Body of pancreas (tissue), 4 donors: ENCODE measurements around the gene KRT84. TPM values are rescaled to one million over a fixed set of nuclear protein-coding genes. Genes with fewer than 3 reads are reported as not detected.

ENCODE experiments used
- ATAC-seq: fragments of 150-250 bp; one replicate; pipeline ENCODE4 v1.9.1; 2016
- DNase-seq, 4 donors: peaks; one replicate each; pipeline ENCODE4 v3.0.0-alpha.2; 2019
- H3K27ac ChIP-seq, 4 donors: fragments of 200-600 bp; sonication (generic); 1 replicate in 3 of 4; 2 replicates in 1 of 4; pipeline versions ENCODE4 v1.5.1 to v1.6.1; 2016 to 2019; ENCODE audit warnings: mild to moderate bottlenecking in 1 of 4, mixed read lengths in 1 of 4, moderate library complexity in 1 of 4
- H3K27me3 ChIP-seq, 2 donors: fragments of 200-600 bp; sonication (generic); one replicate each; pipeline ENCODE4 v1.6.0; 2016; ENCODE audit warnings: mild to moderate bottlenecking in 1 of 2
- H3K36me3 ChIP-seq, 2 donors: fragments of 200-600 bp; sonication (generic); replicated peaks in 1 of 2; 2 replicates each; pipeline ENCODE4 v1.5.1; 2016; ENCODE audit warnings: low read depth in 2 of 2; ENCODE audit not compliant: insufficient read depth in 1 of 2
- H3K4me1 ChIP-seq: fragments of 200-600 bp; sonication (generic); one replicate; pipeline ENCODE4 v1.6.0; 2016
- H3K4me3 ChIP-seq, 2 donors: fragments of 200-600 bp; sonication (generic); 1 replicate in 1 of 2; 2 replicates in 1 of 2; pipeline ENCODE4 v1.5.1; 2016 to 2019
- H3K9me3 ChIP-seq, 3 donors: fragments of 200-600 bp; sonication (generic); 1 replicate in 2 of 3; 2 replicates in 1 of 3; pipeline ENCODE4 v1.5.1; 2016
- POLR2A ChIP-seq, 3 donors: fragments of 450-650 bp; IDR thresholded peaks; one replicate each; pipeline ENCODE4 v1.6.1; 2016; ENCODE audit warnings: antibody characterized with exemption in 3 of 3, mild to moderate bottlenecking in 2 of 3
- WGBS, 2 donors: methylation state at CpG; one replicate each; pipeline ENCODE4 v1.1.5; 2017; 5-methylcytosine and 5-hydroxymethylcytosine counted together
- intact Hi-C: fragments of 100-400 bp; cut with DNase I; formaldehyde crosslinking; loops from one replicate; pipeline ENCODE4 v1.15.1; 2023
- total RNA-seq, 2 donors: library from RNA; depleted of rRNA; stranded (reverse); fragments of >200 nt; gene quantifications; one replicate each; pipeline ENCODE4 v1.1.0, GENCODE V29; 2016
- TF ChIP-seq, protein P1 (sequence below), 7 experiments: fragments of 450-650 bp in 4 of 7; fragments of 200-600 bp in 3 of 7; sonication (generic) in 3 of 7; IDR thresholded peaks; one replicate each; pipeline ENCODE4 v1.5.1; 2016 to 2019; ENCODE audit warnings: antibody characterized with exemption in 7 of 7

The KRT84 gene
- total RNA-seq, 2 donors from 2014 or later = not detected

DNA sequence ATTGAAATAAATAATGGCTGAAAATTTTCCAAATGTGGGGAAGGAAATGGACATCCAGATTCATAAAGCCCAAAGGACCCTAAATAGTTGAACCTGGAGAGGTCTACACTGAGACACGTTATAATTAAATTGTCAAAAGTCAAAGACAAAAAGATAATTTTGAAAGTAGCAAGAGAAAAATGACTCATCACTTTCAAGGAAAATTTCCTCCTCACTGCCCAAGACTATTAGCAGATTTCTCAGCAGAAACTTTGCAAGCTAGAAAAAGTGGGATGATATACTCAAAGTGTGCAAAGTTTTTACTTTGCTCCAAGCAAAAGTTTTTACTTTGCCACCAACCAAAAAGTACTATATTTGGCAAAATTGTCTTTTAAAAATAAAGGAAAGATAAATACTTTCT is 48.4 kb downstream of the KRT84 start:
- peaks cover 4% of the 10 kb centered on the region for H3K4me1 ChIP-seq
- TF ChIP-seq, protein P1, sequence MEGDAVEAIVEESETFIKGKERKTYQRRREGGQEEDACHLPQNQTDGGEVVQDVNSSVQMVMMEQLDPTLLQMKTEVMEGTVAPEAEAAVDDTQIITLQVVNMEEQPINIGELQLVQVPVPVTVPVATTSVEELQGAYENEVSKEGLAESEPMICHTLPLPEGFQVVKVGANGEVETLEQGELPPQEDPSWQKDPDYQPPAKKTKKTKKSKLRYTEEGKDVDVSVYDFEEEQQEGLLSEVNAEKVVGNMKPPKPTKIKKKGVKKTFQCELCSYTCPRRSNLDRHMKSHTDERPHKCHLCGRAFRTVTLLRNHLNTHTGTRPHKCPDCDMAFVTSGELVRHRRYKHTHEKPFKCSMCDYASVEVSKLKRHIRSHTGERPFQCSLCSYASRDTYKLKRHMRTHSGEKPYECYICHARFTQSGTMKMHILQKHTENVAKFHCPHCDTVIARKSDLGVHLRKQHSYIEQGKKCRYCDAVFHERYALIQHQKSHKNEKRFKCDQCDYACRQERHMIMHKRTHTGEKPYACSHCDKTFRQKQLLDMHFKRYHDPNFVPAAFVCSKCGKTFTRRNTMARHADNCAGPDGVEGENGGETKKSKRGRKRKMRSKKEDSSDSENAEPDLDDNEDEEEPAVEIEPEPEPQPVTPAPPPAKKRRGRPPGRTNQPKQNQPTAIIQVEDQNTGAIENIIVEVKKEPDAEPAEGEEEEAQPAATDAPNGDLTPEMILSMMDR (IDR thresholded peaks at IDR 0.05) = no peak
- TF ChIP-seq POLR2A (IDR thresholded peaks at IDR 0.05) = no peak
- no peak overlapping the region for H3K27ac ChIP-seq
- H3K4me3 ChIP-seq = no peak overlapping the region
- H3K27me3 ChIP-seq = no peaks in the 10 kb centered on the region
- intact Hi-C loops = no loop called here
- no peaks in the 10 kb centered on the region for H3K9me3 ChIP-seq
- 73 to 80% methylated on average over 1 of the region's 1 CpG for WGBS, 2 donors
- DNase-seq = no peak
- ATAC-seq = no peak
- no peaks in the 10 kb centered on the region for H3K36me3 ChIP-seq

DNA sequence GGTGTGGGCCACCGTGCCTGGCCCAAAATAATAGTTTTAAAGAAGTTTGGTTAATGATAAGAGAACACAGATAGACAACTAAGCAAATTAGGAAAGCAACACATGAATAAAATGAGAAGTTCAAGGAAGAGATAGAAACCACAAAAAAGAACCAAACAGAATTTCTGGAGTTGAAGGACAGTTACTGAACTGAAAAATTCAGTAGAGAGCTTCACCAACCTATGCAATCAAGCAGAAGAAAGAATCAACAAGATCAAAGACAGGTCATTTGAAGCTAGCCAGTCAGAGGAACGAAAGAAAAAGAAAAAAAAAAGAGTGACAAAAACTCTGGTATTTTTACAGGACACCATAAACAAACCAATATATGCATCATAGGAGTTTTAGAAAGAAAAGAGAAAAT is 48.8 kb downstream of the KRT84 start:
- Histone ChIP-seq H3K27me3 (no peaks in the 10 kb centered on the region), H3K27ac (no peak overlapping the region), H3K4me3 (no peak overlapping the region), H3K9me3 (no peaks in the 10 kb centered on the region), H3K36me3 (no peaks in the 10 kb centered on the region), H3K4me1 (peaks cover 4% of the 10 kb centered on the region)
- WGBS, 2 donors = 56 to 63% methylated on average over 2 of the region's 2 CpGs
- no peak for DNase-seq
- TF ChIP-seq, protein P1 (IDR thresholded peaks at IDR 0.05) = no peak
- TF ChIP-seq POLR2A (IDR thresholded peaks at IDR 0.05) = no peak
- ATAC-seq = no peak
- intact Hi-C loops = no loop called here

DNA sequence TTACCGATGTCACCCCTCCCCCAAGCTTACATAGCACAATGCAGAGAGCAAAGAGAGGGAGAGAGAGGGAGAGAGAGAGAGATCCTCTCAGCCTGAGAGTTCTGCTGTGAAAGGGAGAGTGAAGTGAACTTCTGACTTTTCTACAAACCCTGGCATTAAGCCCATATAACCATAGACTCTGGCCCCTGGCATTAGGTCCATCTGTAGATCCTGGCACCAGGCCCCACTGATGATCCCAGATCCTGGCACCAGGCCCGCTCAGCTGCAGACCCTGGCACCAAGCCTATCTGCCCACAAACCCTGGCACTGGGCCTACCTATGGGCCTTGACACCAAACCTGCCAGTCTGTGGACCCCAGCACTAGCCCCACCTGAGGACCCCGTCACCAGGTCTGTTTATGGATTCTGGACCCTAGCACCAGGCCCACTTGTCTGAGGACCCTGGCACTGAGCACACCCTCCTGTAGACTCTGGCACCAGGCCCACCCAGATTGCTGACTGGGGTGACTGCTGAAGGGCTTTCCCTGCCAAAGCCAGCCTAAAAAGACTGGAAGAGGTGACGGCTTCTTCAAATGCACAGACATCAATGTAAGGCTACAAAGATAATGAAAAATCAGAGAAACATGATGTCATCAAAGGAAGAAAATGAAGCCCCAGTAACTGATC is 49.7 kb downstream of the KRT84 start:
- intact Hi-C loops = no loop called here
- 42 to 61% methylated on average over 4 of the region's 4 CpGs for WGBS, 2 donors
- Histone ChIP-seq H3K9me3 (no peaks in the 10 kb centered on the region), H3K4me1 (peaks cover 4% of the 10 kb centered on the region), H3K27ac (no peak overlapping the region), H3K4me3 (no peak overlapping the region), H3K27me3 (no peaks in the 10 kb centered on the region), H3K36me3 (no peaks in the 10 kb centered on the region)
- ATAC-seq (peak; percentile 47), DNase-seq (peak; percentile 14 to 72 (median 56))
- TF ChIP-seq, protein P1 (IDR thresholded peaks at IDR 0.05) = no peak
- no peak for TF ChIP-seq POLR2A (IDR thresholded peaks at IDR 0.05)

DNA sequence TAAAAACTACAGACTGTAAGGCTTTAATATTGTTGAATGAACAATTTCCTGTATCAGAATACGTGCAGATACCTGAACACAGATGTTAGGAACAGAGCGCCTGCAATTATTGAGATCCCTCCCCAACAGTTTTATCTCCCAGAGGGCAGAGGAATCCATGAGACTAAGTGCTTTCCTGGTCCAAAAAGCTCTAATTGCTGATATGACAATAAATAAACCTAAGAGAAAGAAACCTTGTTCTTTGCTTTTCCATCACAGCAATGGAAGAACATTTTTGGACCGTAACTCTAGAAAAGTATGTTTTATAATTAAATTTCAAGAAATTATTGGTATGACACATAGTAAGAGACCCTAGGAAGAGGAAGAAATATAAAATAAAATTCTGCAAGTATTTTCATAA is 51.3 kb downstream of the KRT84 start:
- H3K4me3 ChIP-seq = no peak overlapping the region
- intact Hi-C loops = no loop called here
- H3K27me3 ChIP-seq = no peaks in the 10 kb centered on the region
- peaks cover 4% of the 10 kb centered on the region for H3K4me1 ChIP-seq
- WGBS, 2 donors = 93 to 95% methylated on average over 3 of the region's 3 CpGs
- H3K9me3 ChIP-seq = no peaks in the 10 kb centered on the region
- DNase-seq = no peak
- no peak overlapping the region for H3K27ac ChIP-seq
- H3K36me3 ChIP-seq = no peaks in the 10 kb centered on the region
- ATAC-seq = no peak
- TF ChIP-seq, protein P1 (IDR thresholded peaks at IDR 0.05) = no peak
- TF ChIP-seq POLR2A (IDR thresholded peaks at IDR 0.05) = no peak

DNA sequence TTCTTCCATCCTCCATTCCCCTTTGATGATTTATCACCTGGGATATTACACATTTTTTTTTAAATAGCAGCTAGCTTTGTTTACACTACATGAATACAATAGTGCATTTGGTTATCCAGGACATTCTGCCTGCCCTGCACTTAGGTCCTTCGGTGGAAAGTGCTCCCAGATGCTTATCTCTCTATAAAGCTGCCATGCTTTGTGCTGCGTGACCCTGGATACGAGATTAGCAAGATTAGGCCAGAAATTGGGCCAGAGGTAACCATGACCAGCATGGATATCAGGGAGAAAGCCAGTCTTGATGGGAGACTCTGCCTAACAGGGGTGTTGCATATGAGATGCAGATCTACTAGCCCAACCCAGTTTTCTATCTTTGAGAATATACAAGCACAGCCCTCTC is 52.1 kb downstream of the KRT84 start:
- 52 to 56% methylated on average over 3 of the region's 3 CpGs for WGBS, 2 donors
- Histone ChIP-seq H3K4me1 (peaks cover 4% of the 10 kb centered on the region), H3K27ac (no peak overlapping the region), H3K36me3 (no peaks in the 10 kb centered on the region), H3K27me3 (no peaks in the 10 kb centered on the region), H3K9me3 (no peaks in the 10 kb centered on the region), H3K4me3 (no peak overlapping the region)
- ATAC-seq = no peak
- TF ChIP-seq, protein P1 (IDR thresholded peaks at IDR 0.05) = no peak
- no peak for TF ChIP-seq POLR2A (IDR thresholded peaks at IDR 0.05)
- DNase-seq = no peak
- intact Hi-C loops = no loop called here
